H9 (cell line): ENCODE results near the gene ZNF71. TPM values are rescaled to one million over a fixed set of nuclear protein-coding genes. Genes with fewer than 3 reads are reported as not detected.

Source experiments
- DNase-seq: peaks from one replicate; pipeline ENCODE4 v3.0.0-alpha.2; 2017
- H2AFZ ChIP-seq: one replicate; pipeline ENCODE4 v1.6.1; 2013; ENCODE audit warnings: mild to moderate bottlenecking, low read length, control low read depth, moderate library complexity
- H2AK5ac ChIP-seq: 2 replicates; pipeline ENCODE4 v1.6.1; 2013; ENCODE audit warnings: low read length, control low read depth, mixed read lengths; ENCODE audit not compliant: insufficient read length
- H2BK120ac ChIP-seq: one replicate; pipeline ENCODE4 v1.6.1; 2013; ENCODE audit warnings: low read depth, mild to moderate bottlenecking, low read length, control low read depth, inconsistent platforms; ENCODE audit not compliant: poor library complexity, severe bottlenecking
- H2BK12ac ChIP-seq: 2 replicates; pipeline ENCODE4 v1.6.1; 2013; ENCODE audit warnings: low read length, control low read depth, mixed read lengths, low read depth; ENCODE audit not compliant: insufficient read length
- H2BK15ac ChIP-seq: 2 replicates; pipeline ENCODE4 v1.6.1; 2013; ENCODE audit warnings: low read depth, low read length, control low read depth
- H2BK20ac ChIP-seq: one replicate; pipeline ENCODE4 v1.6.1; 2013; ENCODE audit warnings: low read depth, mild to moderate bottlenecking, low read length, control low read depth, inconsistent platforms; ENCODE audit not compliant: poor library complexity, severe bottlenecking
- H2BK5ac ChIP-seq: 2 replicates; pipeline ENCODE4 v1.6.1; 2013; ENCODE audit warnings: low read length, control low read depth, mixed read lengths; ENCODE audit not compliant: insufficient read length
- H3K14ac ChIP-seq: 2 replicates; pipeline ENCODE4 v1.6.1; 2013; ENCODE audit warnings: low read length, control low read depth; ENCODE audit not compliant: insufficient read depth
- H3K18ac ChIP-seq: 2 replicates; pipeline ENCODE4 v1.6.1; 2013; ENCODE audit warnings: low read depth, mild to moderate bottlenecking, mixed read lengths, low read length, control low read depth; ENCODE audit not compliant: insufficient read length
- H3K23ac ChIP-seq: 2 replicates; pipeline ENCODE4 v1.6.1; 2013; ENCODE audit warnings: low read length, control low read depth, mixed read lengths, low read depth; ENCODE audit not compliant: insufficient read length
- H3K23me2 ChIP-seq: 2 replicates; pipeline ENCODE4 v1.6.1; 2013; ENCODE audit warnings: low read depth, mild to moderate bottlenecking, mixed read lengths, low read length, control low read depth; ENCODE audit not compliant: insufficient read length, poor library complexity, severe bottlenecking
- H3K27ac ChIP-seq: 2 replicates; pipeline ENCODE4 v1.5.1; 2013; ENCODE audit warnings: low read length, control low read depth, mixed read lengths, low read depth; ENCODE audit not compliant: insufficient read length
- H3K27me3 ChIP-seq: 2 replicates; pipeline ENCODE4 v1.6.1; 2013; ENCODE audit warnings: low read length, control low read depth, inconsistent platforms; ENCODE audit not compliant: insufficient read depth
- H3K4ac ChIP-seq: 2 replicates; pipeline ENCODE4 v1.6.1; 2013; ENCODE audit warnings: low read depth, mild to moderate bottlenecking, control low read depth, inconsistent platforms, low read length, moderate library complexity
- H3K4me1 ChIP-seq: 2 replicates; pipeline ENCODE4 v1.6.1; 2013; ENCODE audit warnings: low read length, control low read depth, inconsistent platforms; ENCODE audit not compliant: insufficient read depth
- H3K4me2 ChIP-seq: 2 replicates; pipeline ENCODE4 v1.6.1; 2013; ENCODE audit warnings: low read length, control low read depth, mixed read lengths; ENCODE audit not compliant: insufficient read length, insufficient read depth
- H3K56ac ChIP-seq: 2 replicates; pipeline ENCODE4 v1.6.1; 2013; ENCODE audit warnings: low read depth, mild to moderate bottlenecking, mixed read lengths, low read length, control low read depth; ENCODE audit not compliant: insufficient read length
- H3K79me1 ChIP-seq: 2 replicates; pipeline ENCODE4 v1.6.1; 2013; ENCODE audit warnings: low read depth, mild to moderate bottlenecking, moderate library complexity, low read length, control low read depth, inconsistent platforms; ENCODE audit not compliant: insufficient read depth, poor library complexity, severe bottlenecking
- H3K79me2 ChIP-seq: 2 replicates; pipeline ENCODE4 v1.6.1; 2013; ENCODE audit warnings: low read length, control low read depth, inconsistent platforms; ENCODE audit not compliant: insufficient read depth
- H3K9ac ChIP-seq: 2 replicates; pipeline ENCODE4 v1.6.1; 2013; ENCODE audit warnings: low read length, control low read depth, mixed read lengths; ENCODE audit not compliant: insufficient read length; ENCODE audit errors: extremely low read depth
- H3K9me3 ChIP-seq: one replicate; pipeline ENCODE4 v1.6.1; 2013; ENCODE audit warnings: low read depth, low read length, inconsistent platforms; ENCODE audit not compliant: control insufficient read depth
- H3T11ph ChIP-seq: one replicate; pipeline ENCODE4 v1.6.1; 2013; ENCODE audit warnings: mild to moderate bottlenecking, low read length, control low read depth, inconsistent platforms
- H4K20me1 ChIP-seq: one replicate; pipeline ENCODE4 v1.6.1; 2013; ENCODE audit not compliant: control insufficient read depth, insufficient read length, insufficient read depth
- H4K5ac ChIP-seq: 2 replicates; pipeline ENCODE4 v1.6.1; 2013; ENCODE audit warnings: low read depth, mild to moderate bottlenecking, mixed read lengths, low read length, control low read depth; ENCODE audit not compliant: insufficient read length
- H4K8ac ChIP-seq: replicated peaks from 2 replicates; pipeline ENCODE4 v1.6.1; 2013; ENCODE audit warnings: low read length, control low read depth, mixed read lengths, low read depth; ENCODE audit not compliant: insufficient read length
- H4K91ac ChIP-seq: 2 replicates; pipeline ENCODE4 v1.6.1; 2013; ENCODE audit warnings: low read depth, mild to moderate bottlenecking, moderate library complexity, mixed read lengths, low read length, control low read depth; ENCODE audit not compliant: insufficient read length
- H3K27ac Mint-ChIP-seq, 3 experiments: 2 replicates in 2 of 3; 3 replicates in 1 of 3; pipeline ENCODE4 v1.8.0; 2020 to 2021; ENCODE audit warnings: mixed read lengths in 3 of 3, mild to moderate bottlenecking in 1 of 3, moderate library complexity in 1 of 3
- H3K27me3 Mint-ChIP-seq: 2 replicates; pipeline ENCODE4 v1.8.0; 2021; ENCODE audit warnings: low read depth, mild to moderate bottlenecking, moderate library complexity, mixed read lengths
- H3K36me3 Mint-ChIP-seq, 3 experiments: 2 replicates in 2 of 3; 3 replicates in 1 of 3; pipeline ENCODE4 v1.8.0; 2020 to 2021; ENCODE audit warnings: low read depth in 3 of 3, mixed read lengths in 3 of 3; ENCODE audit not compliant: insufficient read depth in 1 of 3
- H3K4me1 Mint-ChIP-seq, 2 experiments: 2 replicates each; pipeline ENCODE4 v1.8.0; 2020; ENCODE audit warnings: mixed read lengths in 2 of 2
- H3K4me3 Mint-ChIP-seq, 2 experiments: 2 replicates in 1 of 2; 3 replicates in 1 of 2; pipeline ENCODE4 v1.8.0; 2020 to 2021; ENCODE audit warnings: mild to moderate bottlenecking in 2 of 2, mixed read lengths in 2 of 2, moderate library complexity in 1 of 2
- H3K9me3 Mint-ChIP-seq, 2 experiments: 2 replicates in 1 of 2; 3 replicates in 1 of 2; pipeline ENCODE4 v1.8.0; 2020; ENCODE audit warnings: mild to moderate bottlenecking in 2 of 2, mixed read lengths in 2 of 2, moderate library complexity in 1 of 2
- CTCF ChIP-seq: fragments of 200-600 bp; sonication (generic); conservative IDR thresholded peaks from 3 replicates; pipeline ENCODE4 v1.8.0; 2021; ENCODE audit warnings: antibody characterized with exemption, mild to moderate bottlenecking
- WGBS: extraction: QIAGEN DNeasy Blood & Tissue Kit; methylation state at CpG from one replicate; pipeline ENCODE4 v1.1.7; 2013; ENCODE audit warnings: missing lambda C conversion rate, low lambda C conversion rate, mixed read lengths; ENCODE audit not compliant: insufficient read length; ENCODE audit errors: extremely low coverage; 5-methylcytosine and 5-hydroxymethylcytosine counted together
- total RNA-seq: library from RNA; stranded (reverse); gene quantifications from 2 replicates; pipeline ENCODE4 v1.2.1, GENCODE V29; 2021

Gene ZNF71
- total RNA-seq, 1 experiment from 2014 or later, result 7.2 TPM

- Histone ChIP-seq H2BK15ac (no peak overlapping the region), H3K14ac (no peak overlapping the region), H4K20me1 (no peaks in the 10 kb centered on the region), H2AFZ (no peak overlapping the region), H3K27me3 (no peaks in the 10 kb centered on the region), H3T11ph (no peak overlapping the region), H3K23ac (no peak overlapping the region), H3K4me2 (no peak overlapping the region), H3K79me1 (no peaks in the 10 kb centered on the region), H3K4me1 (no peaks in the 10 kb centered on the region), H4K5ac (no peak overlapping the region), H4K8ac (no peak overlapping the region), H3K9ac (no peak overlapping the region), H2AK5ac (no peak overlapping the region), H3K18ac (no peak overlapping the region), H3K23me2 (peaks cover 3% of the 10 kb centered on the region), H2BK20ac (no peak overlapping the region), H3K4ac (no peak overlapping the region), H3K27ac (no peak overlapping the region), H3K9me3 (peaks cover 47% of the 10 kb centered on the region), H4K91ac (no peak overlapping the region), H2BK5ac (no peak overlapping the region), H3K56ac (no peak overlapping the region), H2BK120ac (no peak overlapping the region), H2BK12ac (no peak overlapping the region), H3K79me2 (no peaks in the 10 kb centered on the region)
- Mint-ChIP-seq H3K4me3 (no peak overlapping the region), H3K4me1 (no peaks in the 10 kb centered on the region), H3K27me3 (peaks cover 4% of the 10 kb centered on the region), H3K27ac (no peak overlapping the region), H3K36me3 (peaks cover 9 to 36% (median 14%) of the 10 kb centered on the region in 3 experiments), H3K9me3 (peaks cover 86 to 88% of the 10 kb centered on the region in 2 experiments)
- peak; percentile 69 for DNase-seq
- WGBS, result no CpG with 5 or more reads among the region's 21 CpGs
- no peak for TF ChIP-seq CTCF
Measured at GRCh38 chr19:56637976-56638555, 43.0 kb downstream of the ZNF71 start.
